ENCODE results near the gene SUGCT. TPM values are rescaled to one million over a fixed set of nuclear protein-coding genes. Genes with fewer than 3 reads are reported as not detected.

Gene SUGCT
- total RNA-seq, 1 donor from 2014 or later = 7.1 TPM

DNA sequence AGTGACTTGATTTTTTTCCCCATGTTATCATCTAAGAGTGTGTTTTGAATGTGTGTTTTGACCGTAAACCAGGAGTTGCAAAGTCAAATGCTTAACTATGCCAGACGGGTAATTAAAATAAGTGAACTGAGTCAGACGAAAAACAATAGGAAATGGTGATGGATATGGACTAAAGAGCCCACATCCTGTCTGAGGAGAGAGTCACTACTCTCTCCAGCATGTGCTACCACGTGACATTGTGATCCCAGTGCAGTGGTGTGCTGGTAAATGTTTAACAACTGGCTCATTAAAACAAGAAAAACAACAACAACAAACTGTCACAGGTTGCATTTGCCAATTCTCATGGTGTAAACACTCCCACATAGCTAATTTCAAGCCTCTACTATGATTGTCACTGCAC lies 164.3 kb downstream of the SUGCT start:
- Mint-ChIP-seq H3K4me3 (no peak overlapping the region), H3K36me3 (no peaks in the 10 kb centered on the region), H3K9me3 (no peaks in the 10 kb centered on the region), H3K27me3 (no peaks in the 10 kb centered on the region), H3K4me1 (ENCODE audit: unreplicated experiment) (no peaks in the 10 kb centered on the region), H3K27ac (no peak overlapping the region)
- no peak for DNase-seq (ENCODE audit: extremely low spot score, unreplicated experiment)
- TF ChIP-seq, protein P1, sequence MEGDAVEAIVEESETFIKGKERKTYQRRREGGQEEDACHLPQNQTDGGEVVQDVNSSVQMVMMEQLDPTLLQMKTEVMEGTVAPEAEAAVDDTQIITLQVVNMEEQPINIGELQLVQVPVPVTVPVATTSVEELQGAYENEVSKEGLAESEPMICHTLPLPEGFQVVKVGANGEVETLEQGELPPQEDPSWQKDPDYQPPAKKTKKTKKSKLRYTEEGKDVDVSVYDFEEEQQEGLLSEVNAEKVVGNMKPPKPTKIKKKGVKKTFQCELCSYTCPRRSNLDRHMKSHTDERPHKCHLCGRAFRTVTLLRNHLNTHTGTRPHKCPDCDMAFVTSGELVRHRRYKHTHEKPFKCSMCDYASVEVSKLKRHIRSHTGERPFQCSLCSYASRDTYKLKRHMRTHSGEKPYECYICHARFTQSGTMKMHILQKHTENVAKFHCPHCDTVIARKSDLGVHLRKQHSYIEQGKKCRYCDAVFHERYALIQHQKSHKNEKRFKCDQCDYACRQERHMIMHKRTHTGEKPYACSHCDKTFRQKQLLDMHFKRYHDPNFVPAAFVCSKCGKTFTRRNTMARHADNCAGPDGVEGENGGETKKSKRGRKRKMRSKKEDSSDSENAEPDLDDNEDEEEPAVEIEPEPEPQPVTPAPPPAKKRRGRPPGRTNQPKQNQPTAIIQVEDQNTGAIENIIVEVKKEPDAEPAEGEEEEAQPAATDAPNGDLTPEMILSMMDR (conservative IDR thresholded peaks at IDR 0.05) = no peak

DNA sequence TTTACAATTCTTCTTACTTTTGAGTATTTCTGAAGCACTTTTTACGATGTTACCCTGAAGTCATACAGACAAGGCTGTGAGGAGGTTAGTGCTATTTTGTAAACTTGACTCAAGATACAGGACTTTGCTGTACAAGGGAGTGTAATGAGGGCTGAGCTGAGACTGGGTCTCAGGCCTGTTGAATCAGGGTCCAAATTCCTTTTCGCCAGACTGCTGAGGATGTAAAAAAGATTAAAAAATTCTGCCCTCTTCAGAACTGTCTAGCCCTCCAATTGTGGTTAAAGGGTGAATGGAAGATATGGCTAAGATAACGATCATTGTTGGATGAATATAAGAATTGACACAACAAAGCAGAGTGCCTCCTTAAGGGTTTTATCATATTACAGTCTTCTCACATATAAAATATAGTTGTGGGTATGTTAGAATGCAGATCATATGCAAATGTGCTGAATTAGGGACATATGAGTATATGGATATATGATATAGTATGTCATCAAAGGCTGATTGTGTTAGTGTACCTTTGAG lies 165.4 kb downstream of the SUGCT start:
- Mint-ChIP-seq H3K36me3 (no peaks in the 10 kb centered on the region), H3K27ac (no peak overlapping the region), H3K4me3 (no peak overlapping the region), H3K4me1 (ENCODE audit: unreplicated experiment) (no peaks in the 10 kb centered on the region), H3K27me3 (no peaks in the 10 kb centered on the region), H3K9me3 (no peaks in the 10 kb centered on the region)
- DNase-seq (ENCODE audit: extremely low spot score, unreplicated experiment) = no peak
- TF ChIP-seq, protein P1 (conservative IDR thresholded peaks at IDR 0.05) = no peak

DNA sequence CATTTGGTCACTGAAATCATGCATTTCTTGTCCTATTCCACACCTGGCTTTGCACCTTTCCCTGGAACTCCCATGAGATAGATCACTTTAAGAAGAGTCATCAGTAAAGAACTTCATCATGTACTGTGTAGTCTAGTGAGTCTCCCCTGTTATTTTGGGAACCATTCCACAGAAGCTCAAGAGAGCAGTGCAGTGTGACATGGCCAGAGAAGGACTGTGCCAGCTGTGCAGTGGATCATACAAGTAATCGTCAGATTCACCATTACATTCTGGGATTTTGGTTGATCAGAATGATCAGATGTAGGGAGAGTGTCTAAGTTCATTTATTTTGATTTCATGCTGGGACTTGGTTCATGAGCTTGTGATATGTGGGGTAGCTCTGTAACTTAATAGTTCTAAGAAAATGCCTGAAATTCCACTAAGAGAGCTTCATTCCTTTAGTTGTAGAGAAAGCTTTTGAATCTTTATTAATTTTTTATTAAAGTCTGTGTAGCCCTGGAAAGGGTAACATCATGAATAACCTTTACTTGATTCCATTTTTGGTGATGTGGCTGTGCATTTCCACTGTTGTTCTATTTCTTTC lies 166.8 kb downstream of the SUGCT start:
- Mint-ChIP-seq H3K4me1 (ENCODE audit: unreplicated experiment) (no peaks in the 10 kb centered on the region), H3K9me3 (no peaks in the 10 kb centered on the region), H3K4me3 (no peak overlapping the region), H3K27me3 (no peaks in the 10 kb centered on the region), H3K36me3 (no peaks in the 10 kb centered on the region), H3K27ac (no peak overlapping the region)
- TF ChIP-seq, protein P1 (conservative IDR thresholded peaks at IDR 0.05) = no peak
- no peak for DNase-seq (ENCODE audit: extremely low spot score, unreplicated experiment)

DNA sequence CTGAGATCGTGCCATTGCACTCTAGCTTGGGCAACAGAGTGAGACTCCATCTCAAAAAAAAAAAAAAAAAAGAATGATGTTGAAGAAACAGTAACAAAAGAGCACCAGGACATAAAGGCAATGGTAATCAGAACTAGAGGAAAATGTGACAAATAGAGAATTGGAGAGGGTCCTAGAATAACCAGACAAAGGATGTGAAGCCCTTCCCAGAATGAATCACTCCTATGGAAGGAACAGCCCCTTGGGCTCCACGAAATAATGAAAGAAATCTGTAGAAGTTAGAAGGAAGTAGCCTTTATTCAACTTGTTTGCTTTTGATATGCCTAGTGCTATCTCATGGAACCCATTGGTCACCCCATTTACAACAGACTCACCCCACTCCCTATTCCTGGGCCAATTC lies 169.2 kb downstream of the SUGCT start:
- Mint-ChIP-seq H3K4me1 (ENCODE audit: unreplicated experiment) (no peaks in the 10 kb centered on the region), H3K9me3 (no peaks in the 10 kb centered on the region), H3K36me3 (no peaks in the 10 kb centered on the region), H3K4me3 (no peak overlapping the region), H3K27me3 (no peaks in the 10 kb centered on the region), H3K27ac (no peak overlapping the region)
- no peak for DNase-seq (ENCODE audit: extremely low spot score, unreplicated experiment)
- TF ChIP-seq, protein P1 (conservative IDR thresholded peaks at IDR 0.05) = no peak

DNA sequence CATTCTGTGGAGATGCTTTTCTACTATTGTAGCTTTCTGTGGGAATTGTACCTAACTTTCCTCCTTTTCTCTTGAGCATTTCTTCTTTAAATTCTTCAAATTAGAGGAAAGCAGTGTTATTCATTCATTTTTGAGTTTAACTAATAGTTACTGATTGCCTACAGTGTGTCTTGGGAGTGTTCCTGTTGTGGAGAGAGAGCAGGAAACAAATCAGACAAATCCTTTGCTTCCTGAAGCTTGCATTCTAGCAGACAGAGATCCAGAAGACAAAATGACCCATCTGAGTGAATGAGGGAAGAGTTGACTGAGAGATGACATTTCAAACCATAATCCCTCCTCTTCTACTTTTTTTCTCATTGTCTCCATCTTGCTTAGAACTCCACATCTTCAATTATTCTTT lies 170.4 kb downstream of the SUGCT start:
- no peak for DNase-seq (ENCODE audit: extremely low spot score, unreplicated experiment)
- Mint-ChIP-seq H3K27ac (no peak overlapping the region), H3K36me3 (no peaks in the 10 kb centered on the region), H3K9me3 (no peaks in the 10 kb centered on the region), H3K27me3 (no peaks in the 10 kb centered on the region), H3K4me3 (no peak overlapping the region), H3K4me1 (ENCODE audit: unreplicated experiment) (no peaks in the 10 kb centered on the region)
- TF ChIP-seq, protein P1 (conservative IDR thresholded peaks at IDR 0.05) = no peak

Measured in type B pancreatic cell (in vitro differentiated cells).